ENCODE data around the gene IL3RA.

The IL3RA gene

DNA sequence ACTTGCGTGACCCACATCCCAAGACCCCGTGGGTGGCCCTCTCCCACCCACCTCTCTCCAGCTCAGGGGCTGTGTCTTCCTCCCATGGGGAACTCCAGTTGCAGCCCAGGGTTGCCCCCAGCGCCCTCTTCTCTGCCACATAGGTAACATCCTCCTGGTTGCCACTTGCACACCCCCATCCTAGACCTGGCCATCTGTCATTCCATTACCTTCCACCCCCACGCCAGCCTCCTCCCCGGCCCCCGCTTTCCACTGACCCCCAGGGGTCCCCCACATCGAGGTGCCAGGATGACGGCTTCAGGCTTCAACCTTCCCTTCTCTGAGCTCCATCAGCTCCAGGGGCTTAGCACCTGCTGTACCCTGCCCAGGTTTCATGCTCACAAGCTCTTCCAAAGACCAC, 28.1 kb upstream of the IL3RA start:
- TF ChIP-seq TAF1 (IDR thresholded peaks at IDR 0.05; ENCODE audit: borderline replicate concordance, insufficient read depth, low read length) (no peak), FOXP2 (optimal IDR thresholded peaks at IDR 0.05; ENCODE audit: borderline replicate concordance, extremely low read depth, extremely low read length, insufficient read depth) (no peak), SIN3A (IDR thresholded peaks at IDR 0.05; ENCODE audit: borderline replicate concordance, insufficient read depth, low read length) (no peak), POLR2AphosphoS5 (IDR thresholded peaks at IDR 0.05; ENCODE audit: low read depth, low read length) (no peak)
- TF ChIP-seq, protein P1, sequence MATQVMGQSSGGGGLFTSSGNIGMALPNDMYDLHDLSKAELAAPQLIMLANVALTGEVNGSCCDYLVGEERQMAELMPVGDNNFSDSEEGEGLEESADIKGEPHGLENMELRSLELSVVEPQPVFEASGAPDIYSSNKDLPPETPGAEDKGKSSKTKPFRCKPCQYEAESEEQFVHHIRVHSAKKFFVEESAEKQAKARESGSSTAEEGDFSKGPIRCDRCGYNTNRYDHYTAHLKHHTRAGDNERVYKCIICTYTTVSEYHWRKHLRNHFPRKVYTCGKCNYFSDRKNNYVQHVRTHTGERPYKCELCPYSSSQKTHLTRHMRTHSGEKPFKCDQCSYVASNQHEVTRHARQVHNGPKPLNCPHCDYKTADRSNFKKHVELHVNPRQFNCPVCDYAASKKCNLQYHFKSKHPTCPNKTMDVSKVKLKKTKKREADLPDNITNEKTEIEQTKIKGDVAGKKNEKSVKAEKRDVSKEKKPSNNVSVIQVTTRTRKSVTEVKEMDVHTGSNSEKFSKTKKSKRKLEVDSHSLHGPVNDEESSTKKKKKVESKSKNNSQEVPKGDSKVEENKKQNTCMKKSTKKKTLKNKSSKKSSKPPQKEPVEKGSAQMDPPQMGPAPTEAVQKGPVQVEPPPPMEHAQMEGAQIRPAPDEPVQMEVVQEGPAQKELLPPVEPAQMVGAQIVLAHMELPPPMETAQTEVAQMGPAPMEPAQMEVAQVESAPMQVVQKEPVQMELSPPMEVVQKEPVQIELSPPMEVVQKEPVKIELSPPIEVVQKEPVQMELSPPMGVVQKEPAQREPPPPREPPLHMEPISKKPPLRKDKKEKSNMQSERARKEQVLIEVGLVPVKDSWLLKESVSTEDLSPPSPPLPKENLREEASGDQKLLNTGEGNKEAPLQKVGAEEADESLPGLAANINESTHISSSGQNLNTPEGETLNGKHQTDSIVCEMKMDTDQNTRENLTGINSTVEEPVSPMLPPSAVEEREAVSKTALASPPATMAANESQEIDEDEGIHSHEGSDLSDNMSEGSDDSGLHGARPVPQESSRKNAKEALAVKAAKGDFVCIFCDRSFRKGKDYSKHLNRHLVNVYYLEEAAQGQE (IDR thresholded peaks at IDR 0.05; ENCODE audit: insufficient read depth in 1 of 2, low read depth in 2 of 2, low read length in 2 of 2) = no peak

DNA sequence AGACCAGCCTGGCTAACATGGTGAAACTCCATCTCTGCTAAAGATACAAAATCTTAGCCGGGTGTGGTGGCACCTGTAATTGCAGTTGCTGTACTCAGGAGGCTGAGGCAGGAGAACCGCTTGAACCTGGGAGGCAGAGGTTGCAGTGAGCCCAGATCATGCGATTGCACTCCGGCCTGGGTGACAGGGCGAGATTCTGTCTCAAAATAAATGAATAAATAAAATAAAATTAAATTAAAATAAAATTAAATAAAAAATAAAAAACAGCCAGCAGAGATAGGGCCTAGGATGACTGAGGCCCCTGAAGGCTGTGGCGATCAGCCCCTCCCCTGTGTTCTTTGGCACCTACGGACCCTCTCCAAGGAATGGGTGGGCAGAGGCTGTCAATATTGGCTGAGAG, 22.8 kb upstream of the IL3RA start:
- TF ChIP-seq FOXP2 (optimal IDR thresholded peaks at IDR 0.05; ENCODE audit: borderline replicate concordance, extremely low read depth, extremely low read length, insufficient read depth) (no peak), TAF1 (IDR thresholded peaks at IDR 0.05; ENCODE audit: borderline replicate concordance, insufficient read depth, low read length) (no peak), POLR2AphosphoS5 (IDR thresholded peaks at IDR 0.05; ENCODE audit: low read depth, low read length) (no peak), SIN3A (IDR thresholded peaks at IDR 0.05; ENCODE audit: borderline replicate concordance, insufficient read depth, low read length) (no peak)
- TF ChIP-seq, protein P1 (IDR thresholded peaks at IDR 0.05; ENCODE audit: insufficient read depth in 1 of 2, low read depth in 2 of 2, low read length in 2 of 2) = no peak

DNA sequence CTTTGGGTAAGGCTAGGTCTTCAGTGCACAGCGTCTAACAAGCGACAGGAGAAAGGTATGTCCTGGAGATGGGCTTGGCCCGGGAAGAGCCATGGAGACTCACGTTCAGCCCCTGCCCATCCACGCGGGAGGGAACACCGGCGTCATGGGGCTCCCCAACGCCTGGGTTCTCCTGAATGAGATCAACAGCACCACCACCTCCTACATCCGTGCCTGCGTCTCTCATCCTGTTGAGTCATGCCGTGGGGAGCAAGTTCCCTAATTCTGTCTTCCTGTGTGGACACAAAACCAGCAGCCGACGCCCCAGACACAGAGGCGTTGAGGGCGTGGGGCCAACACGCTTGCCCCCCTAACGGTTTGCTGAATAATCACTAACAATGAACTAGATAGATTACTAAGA, 20.1 kb upstream of the IL3RA start:
- TF ChIP-seq POLR2AphosphoS5 (IDR thresholded peaks at IDR 0.05; ENCODE audit: low read depth, low read length) (no peak), SIN3A (IDR thresholded peaks at IDR 0.05; ENCODE audit: borderline replicate concordance, insufficient read depth, low read length) (no peak), TAF1 (IDR thresholded peaks at IDR 0.05; ENCODE audit: borderline replicate concordance, insufficient read depth, low read length) (no peak), FOXP2 (optimal IDR thresholded peaks at IDR 0.05; ENCODE audit: borderline replicate concordance, extremely low read depth, extremely low read length, insufficient read depth) (no peak)
- TF ChIP-seq, protein P1 (IDR thresholded peaks at IDR 0.05; ENCODE audit: insufficient read depth in 1 of 2, low read depth in 2 of 2, low read length in 2 of 2) = no peak

DNA sequence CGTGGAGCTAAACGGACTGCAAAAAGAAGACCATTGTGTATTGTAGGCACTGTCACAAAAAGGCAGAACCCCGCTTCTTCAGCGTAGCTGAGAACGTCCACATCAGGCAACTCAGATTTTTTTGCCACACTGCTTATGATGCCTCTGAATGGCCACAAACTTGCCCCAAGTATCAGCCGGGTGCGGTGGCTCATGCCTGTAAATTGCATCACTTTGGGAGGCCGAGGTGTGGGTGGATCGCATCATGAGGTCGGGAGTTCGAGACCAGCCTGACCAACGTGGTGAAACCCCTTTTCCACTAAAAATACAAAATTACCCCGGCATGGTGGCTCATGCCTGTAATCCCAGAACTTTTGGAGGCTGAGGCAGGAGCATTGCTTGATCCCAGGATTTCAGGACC, 14.9 kb upstream of the IL3RA start:
- TF ChIP-seq, protein P1 (IDR thresholded peaks at IDR 0.05; ENCODE audit: insufficient read depth in 1 of 2, low read depth in 2 of 2, low read length in 2 of 2) = no peak
- TF ChIP-seq TAF1 (IDR thresholded peaks at IDR 0.05; ENCODE audit: borderline replicate concordance, insufficient read depth, low read length) = no peak
- no peak for TF ChIP-seq SIN3A (IDR thresholded peaks at IDR 0.05; ENCODE audit: borderline replicate concordance, insufficient read depth, low read length)
- no peak for TF ChIP-seq FOXP2 (optimal IDR thresholded peaks at IDR 0.05; ENCODE audit: borderline replicate concordance, extremely low read depth, extremely low read length, insufficient read depth)
- TF ChIP-seq POLR2AphosphoS5 (IDR thresholded peaks at IDR 0.05; ENCODE audit: low read depth, low read length) = no peak

DNA sequence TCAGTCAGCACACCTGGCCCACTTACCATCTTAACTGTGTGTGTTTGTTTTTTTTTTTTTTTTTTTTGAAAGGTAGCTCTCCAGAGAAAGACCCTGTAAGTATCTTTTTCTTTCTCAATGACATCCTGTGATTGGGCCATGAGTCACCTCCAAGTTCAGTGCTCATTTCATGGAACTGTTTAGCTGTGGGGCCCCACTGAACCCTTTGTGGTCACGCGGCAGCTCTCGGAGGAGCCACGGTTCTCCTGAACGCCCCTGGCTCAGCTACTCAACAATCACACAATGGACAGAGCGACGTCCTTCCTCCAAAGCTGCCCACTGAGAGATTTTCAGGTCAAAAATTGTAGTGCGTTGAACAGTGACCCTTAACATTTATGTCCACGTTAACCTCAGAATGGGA, 14.2 kb upstream of the IL3RA start:
- TF ChIP-seq, protein P1 (IDR thresholded peaks at IDR 0.05; ENCODE audit: insufficient read depth in 1 of 2, low read depth in 2 of 2, low read length in 2 of 2) = no peak
- no peak for TF ChIP-seq TAF1 (IDR thresholded peaks at IDR 0.05; ENCODE audit: borderline replicate concordance, insufficient read depth, low read length)
- no peak for TF ChIP-seq FOXP2 (optimal IDR thresholded peaks at IDR 0.05; ENCODE audit: borderline replicate concordance, extremely low read depth, extremely low read length, insufficient read depth)
- TF ChIP-seq POLR2AphosphoS5 (IDR thresholded peaks at IDR 0.05; ENCODE audit: low read depth, low read length) = no peak
- TF ChIP-seq SIN3A (IDR thresholded peaks at IDR 0.05; ENCODE audit: borderline replicate concordance, insufficient read depth, low read length) = no peak

All from PFSK-1 (cell line).